Measurements from ENCODE around the gene EFCAB6. TPM values are rescaled to one million over a fixed set of nuclear protein-coding genes. Genes with fewer than 3 reads are reported as not detected.

Gene EFCAB6
- total and polyA plus RNA-seq, 2 donors (not counting 3 experiments of a cell fraction or from before 2014, with no cell fraction given): 0.07 to 0.31 TPM

- no peak for DNase-seq (ENCODE audit: low read depth, low spot score)
- BruUV-seq (replicated peaks): no TSS peak
- Histone ChIP-seq H3K9me1 (replicated peaks; ENCODE audit: control insufficient read depth, extremely low read depth, insufficient read depth, low read length) (no peaks in the 10 kb centered on the region), H3K4me3 (replicated peaks in 1 of 3; ENCODE audit: insufficient read depth in 1 of 3, low read depth in 1 of 3, low read length in 3 of 3) (no peak overlapping the region), H4K20me1 (replicated peaks; ENCODE audit: control insufficient read depth, extremely low read depth, insufficient read depth, low read length) (no peaks in the 10 kb centered on the region), H3K9ac (replicated peaks; ENCODE audit: extremely low read depth, insufficient read depth, low read length) (no peak overlapping the region), H3K4me2 (ENCODE audit: insufficient read depth, low read length) (no peak overlapping the region), H3K9me3 (replicated peaks; ENCODE audit: control insufficient read depth, insufficient read depth, low read length) (no peaks in the 10 kb centered on the region), H3K36me3 (ENCODE audit: control insufficient read depth in 2 of 2, extremely low read depth in 1 of 2, insufficient read depth in 2 of 2, low read length in 2 of 2) (no peaks in the 10 kb centered on the region), H3K27me3 (ENCODE audit: control insufficient read depth in 2 of 2, insufficient read depth in 2 of 2, low read length in 2 of 2) (no peaks in the 10 kb centered on the region), H3K4me1 (ENCODE audit: control insufficient read depth, extremely low read depth, insufficient read depth, low read length) (no peaks in the 10 kb centered on the region), H3K27ac (ENCODE audit: insufficient read depth, low read depth, low read length) (no peak overlapping the region), H3K79me2 (ENCODE audit: control insufficient read depth, insufficient read depth, low read length) (no peaks in the 10 kb centered on the region), H2AFZ (ENCODE audit: low read depth, low read length) (no peak overlapping the region)
- intact Hi-C loops (cut with micrococcal nuclease) (no loop called here), dilution Hi-C loops (cut with MboI; ENCODE audit: extremely low pct_ligation_motif_present, low sequenced_read_pairs) (no loop called here)
- POLR2A ChIA-PET: no interaction called here
- FAIRE-seq: no peak
- TF ChIP-seq POLR2AphosphoS5 (IDR thresholded peaks at IDR 0.05; ENCODE audit: insufficient read depth, low read depth, low read length): no peak
- TF ChIP-seq POLR2A (IDR thresholded peaks at IDR 0.05; ENCODE audit: low read depth, low read length): no peak
- TF ChIP-seq MYC (IDR thresholded peaks at IDR 0.05; ENCODE audit: low read depth, low read length): no peak
- TF ChIP-seq CTCF (IDR thresholded peaks at IDR 0.05; ENCODE audit: extremely low read depth in 1 of 2, insufficient read depth in 1 of 2, low read depth in 1 of 2, low read length in 2 of 2): no peak
- TF ChIP-seq JUN (IDR thresholded peaks at IDR 0.05; ENCODE audit: borderline replicate concordance, insufficient read depth, insufficient read length, low read depth): no peak
- no peak for TF ChIP-seq EZH2 (IDR thresholded peaks at IDR 0.05; ENCODE audit: borderline replicate concordance, low read depth, low read length, severe bottlenecking)
- no peak for TF ChIP-seq MAX (IDR thresholded peaks at IDR 0.05; ENCODE audit: insufficient read depth, insufficient read length)
- TF ChIP-seq GATA2 (IDR thresholded peaks at IDR 0.05; ENCODE audit: insufficient read depth, insufficient read length, low read depth, low read length): no peak
- no peak for TF ChIP-seq FOS (IDR thresholded peaks at IDR 0.05; ENCODE audit: borderline replicate concordance, insufficient read depth, low read length)
- CTCF ChIA-PET: no interaction called here
These were observed 141.6 kb downstream of the EFCAB6 start for GRCh38 chr22:43670513-43670912.

Data from endothelial cell of umbilical vein (primary cell).